ENCODE data around the gene MEGF10.

DNA sequence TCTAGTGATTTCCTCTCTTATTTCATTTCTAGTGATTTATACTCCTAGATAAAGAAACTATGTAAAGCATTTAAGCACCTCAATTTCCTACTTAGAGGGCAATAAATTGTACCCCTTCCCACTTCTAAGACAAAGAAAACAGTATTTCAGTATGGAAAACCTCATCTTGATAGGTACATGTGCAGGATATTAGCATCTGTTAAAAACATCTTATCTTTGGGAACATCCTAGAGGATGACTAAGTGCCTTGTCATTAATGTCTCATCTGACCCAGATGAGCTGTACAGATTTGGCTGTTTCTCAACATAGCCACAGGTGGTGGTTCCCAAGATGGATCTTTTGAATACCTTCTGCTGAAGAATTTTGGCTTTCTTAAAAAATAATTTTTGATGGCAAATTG lies 5.7 kb downstream of the MEGF10 start:
- TF ChIP-seq, protein P1, sequence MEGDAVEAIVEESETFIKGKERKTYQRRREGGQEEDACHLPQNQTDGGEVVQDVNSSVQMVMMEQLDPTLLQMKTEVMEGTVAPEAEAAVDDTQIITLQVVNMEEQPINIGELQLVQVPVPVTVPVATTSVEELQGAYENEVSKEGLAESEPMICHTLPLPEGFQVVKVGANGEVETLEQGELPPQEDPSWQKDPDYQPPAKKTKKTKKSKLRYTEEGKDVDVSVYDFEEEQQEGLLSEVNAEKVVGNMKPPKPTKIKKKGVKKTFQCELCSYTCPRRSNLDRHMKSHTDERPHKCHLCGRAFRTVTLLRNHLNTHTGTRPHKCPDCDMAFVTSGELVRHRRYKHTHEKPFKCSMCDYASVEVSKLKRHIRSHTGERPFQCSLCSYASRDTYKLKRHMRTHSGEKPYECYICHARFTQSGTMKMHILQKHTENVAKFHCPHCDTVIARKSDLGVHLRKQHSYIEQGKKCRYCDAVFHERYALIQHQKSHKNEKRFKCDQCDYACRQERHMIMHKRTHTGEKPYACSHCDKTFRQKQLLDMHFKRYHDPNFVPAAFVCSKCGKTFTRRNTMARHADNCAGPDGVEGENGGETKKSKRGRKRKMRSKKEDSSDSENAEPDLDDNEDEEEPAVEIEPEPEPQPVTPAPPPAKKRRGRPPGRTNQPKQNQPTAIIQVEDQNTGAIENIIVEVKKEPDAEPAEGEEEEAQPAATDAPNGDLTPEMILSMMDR (IDR thresholded peaks at IDR 0.05), result no peak
- TF ChIP-seq POLR2A (IDR thresholded peaks at IDR 0.05), result no peak

All from gastroesophageal sphincter (tissue), 3 donors.